ENCODE results near the gene TRIM72.
"Not testable (repeated sequence)": the region's sequence is repeated elsewhere in the genome, so short reads cannot be mapped to it uniquely, and the experiment has no call there.

Gene TRIM72

DNA sequence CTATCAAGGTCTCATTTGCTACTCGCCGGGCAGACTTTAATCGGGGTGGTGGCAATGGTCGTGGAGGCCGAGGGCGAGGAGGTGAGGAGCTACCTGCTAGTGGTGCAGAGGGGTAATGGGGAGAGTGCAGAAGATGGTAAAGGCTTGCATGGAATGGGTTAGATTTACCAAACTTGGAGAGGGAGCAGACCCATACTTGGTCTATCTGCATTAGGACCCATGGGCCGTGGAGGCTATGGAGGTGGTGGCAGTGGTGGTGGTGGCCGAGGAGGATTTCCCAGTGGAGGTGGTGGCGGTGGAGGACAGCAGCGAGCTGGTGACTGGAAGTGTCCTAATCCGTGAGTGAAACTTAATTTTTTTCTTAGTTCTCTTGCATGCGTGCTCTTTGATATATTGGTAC, 23.9 kb upstream of the TRIM72 start:
- no peak for DNase-seq (ENCODE audit: low read depth in 3 of 3, low spot score in 1 of 3)

DNA sequence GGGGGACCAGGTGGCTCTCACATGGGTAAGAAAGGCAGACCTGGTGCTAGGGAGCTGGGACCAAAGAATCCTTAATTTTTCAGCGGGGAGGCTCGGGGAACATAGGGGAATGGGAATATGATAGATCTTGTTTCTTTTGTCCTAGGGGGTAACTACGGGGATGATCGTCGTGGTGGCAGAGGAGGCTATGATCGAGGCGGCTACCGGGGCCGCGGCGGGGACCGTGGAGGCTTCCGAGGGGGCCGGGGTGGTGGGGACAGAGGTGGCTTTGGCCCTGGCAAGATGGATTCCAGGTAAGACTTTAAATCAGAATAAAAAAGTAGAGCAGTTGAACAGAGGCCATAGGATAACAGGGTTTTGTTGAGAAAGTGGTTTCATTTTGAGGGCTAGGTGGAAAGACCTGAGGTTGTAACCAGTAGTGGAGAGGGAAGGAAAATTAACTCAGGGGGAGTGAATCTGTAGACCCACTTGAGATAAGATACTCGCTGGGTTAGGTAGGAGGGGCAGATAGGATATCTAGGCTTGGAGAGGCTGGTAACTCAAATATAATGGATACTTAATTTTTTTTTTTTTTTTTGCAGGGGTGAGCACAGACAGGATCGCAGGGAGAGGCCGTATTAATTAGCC, 23.0 kb upstream of the TRIM72 start:
- no peak for DNase-seq (ENCODE audit: low read depth in 3 of 3, low spot score in 1 of 3)

DNA sequence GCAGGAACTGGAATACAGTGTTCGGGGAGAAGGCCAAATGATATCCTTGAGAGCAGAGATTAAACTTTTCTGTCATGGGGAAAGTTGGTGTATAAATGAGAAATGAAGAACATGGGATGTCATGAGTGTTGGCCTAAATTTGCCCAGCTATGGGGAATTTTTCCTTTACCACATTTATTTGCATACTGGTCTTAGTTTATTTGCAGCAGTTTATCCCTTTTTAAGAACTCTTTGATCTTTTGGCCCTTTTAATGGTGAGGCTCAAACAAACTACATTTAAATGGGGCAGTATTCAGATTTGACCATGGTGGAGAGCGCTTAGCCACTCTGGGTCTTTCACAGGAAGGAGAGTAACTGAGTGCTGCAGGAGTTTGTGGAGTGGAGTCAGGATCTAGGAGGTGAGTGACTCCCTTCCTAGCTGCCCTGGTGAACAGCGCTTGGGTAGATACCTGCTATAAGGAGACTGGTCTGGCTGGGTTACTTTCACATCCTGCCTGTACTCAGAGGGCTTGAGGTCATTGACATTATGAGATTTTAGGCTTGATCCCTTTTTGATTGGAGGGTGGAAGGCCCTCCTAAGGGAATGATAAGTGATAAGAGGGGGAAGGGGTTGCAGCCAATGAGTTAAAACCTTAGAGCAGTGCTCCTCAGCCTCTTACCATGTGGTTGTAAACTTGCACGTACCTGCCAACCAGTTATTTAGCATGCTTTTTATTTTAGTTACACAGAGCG, 22.1 kb upstream of the TRIM72 start:
- DNase-seq (ENCODE audit: low read depth in 3 of 3, low spot score in 1 of 3), result no peak

DNA sequence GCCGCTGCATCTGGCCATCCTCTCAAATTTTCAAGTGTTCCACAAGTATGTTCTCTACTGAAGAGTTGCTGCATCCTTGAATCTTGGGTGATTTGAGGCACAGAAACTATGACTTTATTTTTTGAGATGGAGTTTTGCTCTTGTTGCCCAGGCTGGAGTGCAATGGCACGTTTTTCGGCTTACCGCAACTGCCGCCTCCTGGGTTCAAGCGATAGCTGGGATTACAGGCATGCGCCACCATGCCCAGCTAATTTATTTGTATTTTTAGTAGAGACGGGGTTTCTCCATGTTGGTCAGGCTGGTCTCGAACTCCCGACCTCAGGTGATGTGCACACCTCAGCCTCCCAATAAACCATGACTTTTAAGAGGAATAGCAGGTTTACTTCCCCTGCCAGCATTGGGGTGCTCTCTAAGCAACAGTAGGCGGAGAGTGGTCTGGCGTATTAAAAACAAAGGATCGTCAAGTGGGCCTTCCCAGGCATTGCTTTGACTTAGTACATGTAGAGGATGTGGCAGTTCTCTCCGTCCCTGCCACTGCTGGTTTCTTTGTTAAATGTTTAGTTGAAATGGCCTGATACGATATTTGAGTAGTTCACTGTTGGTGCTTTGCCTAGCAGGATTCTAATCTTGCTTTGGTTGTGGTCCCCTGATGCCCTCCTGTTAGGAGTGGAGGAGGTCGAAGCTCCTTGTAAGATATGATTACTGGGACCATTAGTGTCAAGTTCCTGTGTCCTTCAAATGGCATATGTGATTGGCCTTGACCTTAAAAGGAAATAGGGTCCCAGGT, 20.9 kb upstream of the TRIM72 start:
- DNase-seq (ENCODE audit: low read depth in 3 of 3, low spot score in 1 of 3), result no peak

DNA sequence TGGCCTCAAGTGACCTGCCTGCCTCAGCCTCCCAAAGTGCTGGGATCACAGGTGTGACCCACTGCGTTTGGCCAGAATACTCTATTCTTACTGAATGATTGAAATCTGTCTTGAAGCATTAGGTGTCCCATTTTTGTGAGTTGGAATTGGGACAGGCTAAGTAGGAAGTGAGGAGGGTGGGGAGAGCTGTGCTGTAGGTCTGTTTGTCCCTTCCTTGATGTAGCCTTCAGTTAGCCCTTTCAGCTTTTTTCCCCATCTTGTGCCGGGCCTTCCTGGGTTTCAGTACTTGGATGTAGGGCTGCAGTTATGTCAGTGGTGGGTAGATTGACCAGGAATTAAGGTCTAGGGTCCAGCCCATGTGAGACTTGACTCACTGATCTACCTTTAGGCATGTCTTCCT, 20.0 kb upstream of the TRIM72 start:
- no peak for DNase-seq (ENCODE audit: low read depth in 3 of 3, low spot score in 1 of 3)

DNA sequence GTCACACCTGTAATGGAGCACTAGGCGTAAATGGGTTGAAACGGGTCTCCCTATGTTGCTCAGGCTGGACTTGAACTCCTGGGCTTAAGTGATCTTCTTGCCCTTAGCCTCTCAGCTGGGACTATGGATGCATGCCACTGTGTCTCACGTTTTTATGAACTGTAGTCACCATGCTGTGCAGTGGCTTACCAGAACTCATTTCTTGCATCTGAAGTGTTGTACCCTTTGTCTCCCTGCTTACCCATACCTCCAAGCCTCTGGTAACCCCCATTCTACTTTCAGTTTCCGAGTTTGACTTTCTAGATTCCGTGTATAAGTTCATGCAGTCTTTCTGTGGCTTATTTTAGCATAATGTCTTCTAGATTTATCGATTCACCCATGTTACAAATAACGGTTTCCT, 19.0 kb upstream of the TRIM72 start:
- no peak for DNase-seq (ENCODE audit: low read depth in 3 of 3, low spot score in 1 of 3)

DNA sequence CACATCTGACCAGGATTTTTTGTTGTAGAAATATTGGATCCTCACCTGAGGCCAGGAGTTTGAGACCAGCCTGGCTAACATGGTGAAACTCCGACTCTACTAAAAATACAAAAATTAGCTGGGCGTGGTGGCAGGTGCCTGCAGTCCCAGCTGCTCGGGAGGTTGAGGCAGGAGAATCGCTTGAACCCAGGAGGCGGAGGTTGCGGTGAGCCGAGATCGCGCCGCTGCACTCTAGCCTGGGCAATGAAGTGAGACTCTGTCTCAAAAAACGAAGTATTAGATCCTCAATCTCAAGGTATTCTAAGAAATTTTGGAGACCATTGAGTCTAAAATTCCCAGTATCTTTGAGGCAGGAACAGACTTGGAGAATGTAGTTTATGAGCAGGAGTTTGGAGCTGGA, 18.1 kb upstream of the TRIM72 start:
- not testable (repeated sequence) for DNase-seq (ENCODE audit: low read depth in 3 of 3, low spot score in 1 of 3)

DNA sequence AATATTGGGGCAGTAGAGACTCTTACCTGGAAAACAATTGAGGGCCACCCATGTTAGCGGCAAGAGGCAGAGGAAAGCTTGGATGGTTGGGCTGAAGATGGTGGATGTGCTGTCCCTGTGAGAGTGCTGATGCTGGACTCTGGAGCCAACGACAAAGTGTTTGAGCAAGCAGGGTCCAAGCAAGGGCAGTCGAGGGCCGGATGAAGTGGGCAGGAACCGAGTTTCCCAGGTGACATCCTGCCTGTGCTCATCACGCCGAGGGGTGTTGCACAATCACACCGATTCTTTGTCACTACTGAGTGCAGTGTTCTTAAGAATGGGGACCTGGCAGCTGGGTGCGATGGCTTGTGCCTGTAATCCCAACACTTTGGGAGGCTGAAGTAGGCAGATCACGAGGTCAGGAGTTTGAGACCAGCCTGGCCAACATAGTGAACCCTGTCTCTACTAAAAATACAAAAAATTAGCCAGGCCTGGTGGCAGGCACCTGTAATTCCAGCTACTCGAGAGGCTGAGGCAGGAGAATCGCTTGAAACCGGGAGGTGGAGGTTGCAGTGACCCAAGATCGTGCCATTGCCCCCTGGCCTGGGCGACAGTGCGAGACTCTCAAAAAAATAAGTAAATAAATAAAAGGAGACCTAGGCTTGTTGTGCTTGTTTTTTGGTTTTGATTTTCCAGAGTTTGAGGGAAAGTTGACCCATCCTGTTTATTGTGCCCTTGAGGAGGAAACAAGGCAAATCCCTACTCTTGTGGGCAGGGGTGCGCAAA, 17.4 kb upstream of the TRIM72 start:
- no peak for DNase-seq (ENCODE audit: low read depth in 3 of 3, low spot score in 1 of 3)

DNA sequence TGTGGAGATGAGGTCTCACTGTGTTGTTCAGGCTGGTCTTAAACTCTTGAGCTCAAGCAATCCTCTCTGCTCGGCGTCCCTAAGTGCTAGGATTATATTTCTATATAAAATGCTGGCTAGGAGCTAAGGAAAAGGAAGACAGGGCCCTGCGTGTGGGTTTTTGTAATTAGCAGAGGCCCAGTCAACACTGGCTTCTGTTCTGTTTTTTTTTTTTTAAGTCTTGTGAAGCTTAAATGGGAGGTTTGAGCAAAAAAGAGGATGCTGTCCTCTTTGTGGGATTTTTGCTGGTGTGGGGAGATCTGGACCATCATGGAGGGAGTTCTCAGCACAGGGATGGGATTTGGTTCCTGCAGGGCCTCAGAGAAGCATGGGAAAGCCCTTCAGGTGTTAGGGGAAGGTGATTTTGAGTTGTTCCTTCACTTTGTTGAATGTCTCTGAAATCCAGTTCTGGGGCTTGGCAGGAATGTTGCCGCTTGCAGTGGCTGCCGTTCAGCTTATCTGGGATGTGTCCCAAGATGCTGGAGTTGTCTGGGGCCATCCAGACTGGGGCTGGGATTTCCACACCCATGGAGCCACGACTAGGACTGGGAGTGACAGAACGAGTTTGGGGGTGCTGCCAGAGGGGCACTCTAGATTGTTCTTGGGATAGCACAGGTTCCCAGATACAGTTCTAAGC, 15.6 kb upstream of the TRIM72 start:
- DNase-seq (ENCODE audit: low read depth in 3 of 3, low spot score in 1 of 3), result no peak

DNA sequence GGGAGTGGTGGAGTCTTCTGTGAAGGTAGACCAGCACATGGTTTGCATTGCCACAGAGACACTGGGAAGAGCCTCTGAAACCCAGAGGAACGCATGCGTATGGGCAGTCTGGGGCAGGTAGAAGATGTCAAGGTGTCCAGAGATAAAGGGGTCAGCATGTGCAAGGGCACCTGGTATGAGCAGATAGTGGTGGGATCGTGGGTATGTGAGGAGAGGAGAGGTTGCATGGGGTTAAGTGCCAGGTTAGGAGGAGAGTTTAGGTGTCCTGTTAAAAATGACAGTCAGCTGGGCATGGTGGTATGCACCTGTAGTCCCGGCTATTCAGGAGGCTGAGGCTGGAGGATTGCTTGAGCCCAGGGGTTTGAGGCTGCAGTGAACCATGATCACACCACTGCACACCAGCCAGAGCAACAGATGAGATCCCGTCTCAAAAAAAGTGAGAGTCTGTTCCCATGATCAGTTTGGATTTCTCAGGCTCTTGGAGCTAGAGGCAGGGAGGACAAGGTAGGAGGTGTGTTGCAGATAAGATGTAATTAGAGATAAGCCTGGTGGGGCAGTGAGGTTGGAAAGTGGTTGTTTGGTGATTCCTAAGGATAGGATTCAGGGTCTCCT, 14.4 kb upstream of the TRIM72 start:
- DNase-seq (ENCODE audit: low read depth in 3 of 3, low spot score in 1 of 3), result no peak

DNA sequence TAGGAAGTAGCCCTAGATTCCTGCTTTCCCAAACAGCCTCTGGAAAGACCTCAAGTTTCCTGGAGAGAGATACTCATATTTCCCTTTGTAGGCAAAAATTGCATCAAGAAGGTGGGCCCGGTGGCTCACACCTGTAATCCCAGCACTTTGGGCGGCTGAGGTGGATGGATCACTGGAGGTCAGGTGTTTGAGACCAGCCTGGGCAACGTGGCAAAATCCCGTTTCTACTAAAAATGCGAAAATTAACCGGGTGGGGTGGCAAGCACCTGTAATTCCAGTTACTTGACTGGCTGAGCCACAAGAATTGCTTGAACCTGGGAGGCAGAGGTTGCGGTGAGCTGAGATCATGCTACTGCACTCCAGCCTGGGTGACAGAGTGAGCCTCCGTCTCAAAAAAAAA, 13.8 kb upstream of the TRIM72 start:
- not testable (repeated sequence) for DNase-seq (ENCODE audit: low read depth in 3 of 3, low spot score in 1 of 3)

DNA sequence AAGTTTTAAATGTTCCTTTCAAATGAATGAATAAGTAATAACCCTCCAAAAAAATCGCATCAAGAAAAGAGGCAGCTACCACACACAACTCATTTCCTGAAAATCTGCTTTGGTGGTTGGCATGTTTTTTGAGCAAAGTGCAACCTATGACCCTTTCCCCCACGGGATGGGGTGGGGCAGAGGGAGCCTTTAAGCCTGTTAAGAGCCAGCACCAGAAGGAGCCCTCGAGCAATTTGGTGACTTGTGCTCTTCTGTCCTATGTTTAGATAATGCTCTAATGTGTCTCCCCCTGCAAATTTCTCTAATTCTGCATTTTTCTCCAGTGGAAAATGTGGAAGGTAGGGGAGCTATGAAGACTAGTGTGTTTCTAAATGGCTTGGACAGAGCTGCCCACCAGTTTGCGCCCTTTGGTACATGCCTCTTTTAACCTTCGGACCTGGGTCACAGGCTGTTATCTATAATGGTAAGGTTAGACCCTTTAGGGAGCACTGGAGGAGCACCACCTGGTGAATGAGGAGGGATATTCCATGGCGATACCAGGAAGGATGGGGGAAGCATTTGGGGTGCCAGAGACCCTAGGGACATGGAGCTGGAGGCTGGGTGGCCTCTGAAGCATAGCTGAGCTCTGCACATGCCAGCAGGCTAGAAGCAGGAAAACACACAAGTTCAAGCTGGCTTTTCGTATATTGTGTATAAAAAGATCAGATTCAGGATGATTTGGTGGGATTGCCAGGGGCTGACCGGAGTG, 12.9 kb upstream of the TRIM72 start:
- DNase-seq (ENCODE audit: low read depth in 3 of 3, low spot score in 1 of 3), result no peak

DNA sequence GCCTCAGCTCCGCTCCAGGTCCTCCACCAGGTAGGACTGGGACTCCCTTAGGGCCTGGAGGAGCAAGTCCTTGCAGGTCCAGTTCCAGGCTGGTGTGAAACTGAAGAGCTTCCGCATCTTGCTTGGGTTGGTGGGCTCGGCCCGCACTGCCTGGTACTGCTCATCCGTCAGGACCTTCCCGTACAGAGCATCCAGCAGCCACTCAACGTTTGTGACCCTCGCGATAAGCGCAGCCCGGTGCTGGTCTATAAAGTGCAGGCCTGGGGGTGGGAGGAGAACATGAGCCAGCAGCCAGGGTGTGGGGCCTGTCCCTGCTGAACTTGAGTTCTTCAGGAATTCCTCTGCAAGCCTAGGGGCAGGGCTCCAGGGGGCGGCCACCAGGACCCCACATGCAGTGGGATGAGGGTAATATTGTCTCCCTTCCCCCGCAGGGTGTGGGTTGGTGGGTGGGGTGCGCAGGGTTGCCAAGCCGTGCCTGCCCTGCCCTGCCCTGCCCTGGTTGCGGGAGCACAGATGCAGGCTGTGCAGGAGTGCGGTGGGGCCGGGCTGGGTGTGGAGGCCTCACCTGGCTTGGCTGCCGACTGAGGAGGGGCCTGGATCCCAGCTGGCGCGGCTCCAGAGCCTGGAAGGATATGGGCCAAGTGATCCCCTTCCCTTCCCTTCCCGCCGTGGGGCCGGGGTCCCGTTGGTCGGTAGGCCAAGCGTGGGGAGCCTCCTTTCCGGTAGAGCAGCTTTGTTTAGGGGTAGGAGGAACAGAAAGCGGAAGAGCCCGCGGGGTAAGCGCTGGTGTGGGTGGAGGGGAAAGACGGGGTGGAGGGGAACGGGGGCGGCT, 12.1 kb upstream of the TRIM72 start:
- DNase-seq (ENCODE audit: low read depth in 3 of 3, low spot score in 1 of 3), result no peak

DNA sequence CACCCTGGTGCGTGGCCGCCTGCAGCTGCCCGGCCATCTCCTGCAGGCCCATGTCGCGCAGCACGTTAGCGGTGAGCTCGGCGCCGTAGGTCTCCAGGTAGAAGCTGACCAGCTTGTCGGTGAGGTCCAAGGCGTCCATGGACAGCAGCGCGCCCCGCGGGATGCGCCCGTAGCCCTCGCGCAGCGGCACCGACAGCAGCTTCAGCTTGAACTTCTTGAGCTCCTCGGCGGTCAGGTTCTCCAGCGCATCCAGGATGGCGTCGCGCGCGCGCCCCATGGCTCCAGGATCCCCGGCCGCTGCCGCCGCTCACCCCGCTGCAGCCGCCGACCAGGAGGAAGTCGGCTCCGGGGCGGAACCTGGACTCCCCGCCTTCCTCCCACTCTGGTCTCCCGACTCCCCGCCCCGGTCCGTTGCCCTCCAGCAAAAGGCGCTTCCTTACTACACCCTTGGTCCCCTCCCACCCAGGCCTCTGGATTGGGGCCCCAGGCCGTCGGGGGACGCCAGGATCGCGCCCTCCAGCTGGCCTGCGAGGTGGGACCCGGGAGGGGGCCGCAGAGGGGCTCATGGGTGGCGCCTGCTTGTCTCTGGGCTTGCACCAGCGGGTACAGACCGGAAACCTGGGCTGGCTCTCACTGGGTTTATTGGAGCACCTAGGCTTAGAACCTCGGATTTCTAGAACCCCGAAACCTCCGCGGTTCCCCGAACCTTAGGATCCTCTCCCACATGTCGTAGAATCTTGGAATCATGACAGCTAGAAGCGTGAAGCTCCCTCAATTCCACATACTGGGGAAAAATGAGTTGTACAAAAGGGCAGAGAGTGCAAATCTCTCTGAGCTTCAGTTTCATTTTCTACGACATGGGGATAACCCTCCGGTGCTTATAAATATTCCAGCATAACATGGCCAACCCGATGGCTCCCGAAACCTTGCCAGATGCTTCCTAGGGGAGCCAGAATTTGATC, 11.2 kb upstream of the TRIM72 start, which contains the start of gene PYCARD:
PYCARD (minus strand) TSS at position 347 of the 962 bp plus-strand sequence; CDS start at position 277, 70 bp downstream.
- DNase-seq (ENCODE audit: low read depth in 3 of 3, low spot score in 1 of 3), result no peak

DNA sequence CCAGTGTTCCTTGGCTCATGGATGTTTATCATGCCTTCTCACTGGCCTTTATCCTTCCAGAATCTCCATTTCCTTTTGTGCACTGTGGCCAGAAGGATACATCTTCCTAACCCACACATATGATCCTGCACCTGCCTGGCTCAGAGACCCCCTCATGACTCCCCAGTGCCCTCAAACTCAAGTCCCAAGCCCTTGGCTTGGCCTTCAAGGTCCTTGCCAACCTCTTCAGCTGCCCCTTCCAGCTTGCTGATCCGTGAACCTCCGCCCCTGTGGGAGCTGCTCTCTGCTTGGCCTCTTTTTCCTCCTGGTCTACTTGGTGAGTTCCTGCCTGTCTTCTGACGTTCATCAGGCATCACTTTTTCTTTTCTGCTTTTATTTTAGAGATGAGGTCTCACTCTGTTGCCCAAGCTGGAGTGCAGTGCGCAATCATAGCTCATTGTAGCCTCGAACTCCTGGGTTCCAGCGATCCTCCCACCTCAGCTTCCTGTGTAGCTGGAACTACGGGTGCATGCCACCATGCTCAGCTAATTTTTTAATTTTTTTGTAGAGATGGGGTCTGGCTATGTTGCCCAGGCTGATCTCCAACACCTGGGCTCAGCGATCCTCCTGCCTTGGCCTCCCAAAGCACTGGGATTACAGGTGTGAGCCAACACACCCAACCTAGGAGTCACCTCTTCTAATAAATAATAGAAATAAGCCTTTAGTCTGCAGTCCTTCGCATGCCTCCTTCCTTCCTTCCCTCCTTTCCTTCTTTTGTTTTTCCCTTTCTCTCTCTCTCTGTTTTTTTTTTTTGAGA, 8.8 kb upstream of the TRIM72 start:
- no peak for DNase-seq (ENCODE audit: low read depth in 3 of 3, low spot score in 1 of 3)

DNA sequence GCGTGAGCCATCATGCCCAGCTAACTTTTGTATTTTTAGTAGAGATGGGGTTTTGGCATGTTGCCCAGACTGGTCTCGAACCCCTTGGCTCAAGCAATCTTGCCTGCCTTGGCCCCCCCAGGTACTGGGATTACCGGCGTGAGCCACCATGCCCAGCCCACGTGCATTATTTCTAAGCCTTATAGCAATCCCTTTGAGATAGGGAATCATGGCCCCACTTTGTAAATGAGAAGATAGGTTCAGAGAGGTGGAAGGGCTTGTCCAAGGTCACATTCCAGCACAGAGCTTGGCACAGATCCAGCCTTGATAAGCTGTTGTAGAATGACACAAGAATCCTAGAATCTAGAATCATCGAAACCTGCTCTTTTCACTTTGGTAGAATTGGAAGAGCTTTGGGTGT, 7.1 kb upstream of the TRIM72 start:
- no peak for DNase-seq (ENCODE audit: low read depth in 3 of 3, low spot score in 1 of 3)

DNA sequence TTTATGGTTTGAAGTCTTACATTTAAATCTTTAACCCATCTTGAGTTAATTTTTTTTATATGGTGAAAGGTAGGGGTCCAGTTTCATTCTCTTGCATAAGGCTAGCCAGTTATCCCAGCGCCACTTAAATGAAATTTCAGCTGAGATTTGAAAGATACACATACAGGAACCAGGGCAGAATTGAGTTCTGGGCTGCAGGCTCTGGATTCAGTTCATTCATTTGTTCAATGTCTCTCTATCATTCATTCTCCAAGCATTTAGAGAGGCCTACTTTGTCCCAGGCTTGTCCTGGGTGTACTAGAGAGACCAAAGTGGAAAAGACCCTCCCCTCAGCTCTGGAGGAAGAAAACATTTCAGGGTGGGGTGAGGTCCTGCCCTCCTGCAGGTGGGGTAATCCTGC, 577 bp upstream of the TRIM72 start:
- no peak for DNase-seq (ENCODE audit: low read depth in 3 of 3, low spot score in 1 of 3)

All from stimulated activated CD4-positive, alpha-beta T cell treated with anti-CD3 and anti-CD28 coated beads, TNF-alpha, amount 100 ng/mL, for 1 hour (primary cell).